HEK293 (cell line): Measurements from ENCODE around the gene ATXN7.

Experiments used
- BCL11A ChIP-seq: fragments of 450-650 bp; formaldehyde crosslinking; IDR thresholded peaks from 2 replicates; pipeline ENCODE4 v1.5.1; 2016; ENCODE audit warnings: low read depth, missing biosample characterization, missing genetic modification characterization
- GLIS1 ChIP-seq: fragments of 450-650 bp; formaldehyde crosslinking; IDR thresholded peaks from 2 replicates; pipeline ENCODE4 v1.5.1; 2016; ENCODE audit warnings: missing biosample characterization, missing genetic modification characterization
- KLF10 ChIP-seq: fragments of 450-650 bp; IDR thresholded peaks from 2 replicates; pipeline ENCODE4 v1.5.1; 2018; ENCODE audit warnings: missing biosample characterization, mild to moderate bottlenecking, missing genetic modification characterization
- MZF1 ChIP-seq: fragments of 450-650 bp; formaldehyde crosslinking; IDR thresholded peaks from 2 replicates; pipeline ENCODE4 v1.5.1; 2017; ENCODE audit warnings: missing biosample characterization, missing genetic modification characterization, borderline replicate concordance
- OVOL3 ChIP-seq: fragments of 450-650 bp; formaldehyde crosslinking; IDR thresholded peaks from 2 replicates; pipeline ENCODE4 v1.5.1; 2016; ENCODE audit warnings: missing biosample characterization, missing genetic modification characterization
- SALL2 ChIP-seq: fragments of 450-650 bp; formaldehyde crosslinking; IDR thresholded peaks from 2 replicates; pipeline ENCODE4 v1.5.0; 2017; ENCODE audit warnings: missing biosample characterization, mild to moderate bottlenecking, missing genetic modification characterization, borderline replicate concordance
- SCRT1 ChIP-seq: fragments of 450-650 bp; formaldehyde crosslinking; IDR thresholded peaks from 2 replicates; pipeline ENCODE4 v1.5.1; 2016; ENCODE audit warnings: missing biosample characterization, missing genetic modification characterization, borderline replicate concordance
- WT1 ChIP-seq: fragments of 450-650 bp; formaldehyde crosslinking; IDR thresholded peaks from 2 replicates; pipeline ENCODE4 v1.5.1; 2016; ENCODE audit warnings: missing biosample characterization, missing genetic modification characterization
- ZBTB8A ChIP-seq: fragments of 450-650 bp; formaldehyde crosslinking; IDR thresholded peaks from 2 replicates; pipeline ENCODE4 v1.5.1; 2016; ENCODE audit warnings: missing biosample characterization, missing genetic modification characterization
- ZNF132 ChIP-seq: fragments of 450-650 bp; formaldehyde crosslinking; IDR thresholded peaks from 2 replicates; pipeline ENCODE4 v1.5.1; 2017; ENCODE audit warnings: missing biosample characterization, missing genetic modification characterization, borderline replicate concordance
- ZNF146 ChIP-seq: fragments of 450-650 bp; formaldehyde crosslinking; IDR thresholded peaks from 2 replicates; pipeline ENCODE4 v1.5.1; 2016; ENCODE audit warnings: missing biosample characterization, missing genetic modification characterization
- ZNF174 ChIP-seq: fragments of 450-650 bp; formaldehyde crosslinking; IDR thresholded peaks from 2 replicates; pipeline ENCODE4 v1.5.0; 2017; ENCODE audit warnings: missing biosample characterization, mild to moderate bottlenecking, missing genetic modification characterization
- ZNF175 ChIP-seq: fragments of 450-650 bp; formaldehyde crosslinking; IDR thresholded peaks from 2 replicates; pipeline ENCODE4 v1.5.1; 2016; ENCODE audit warnings: missing biosample characterization, missing genetic modification characterization
- ZNF19 ChIP-seq: fragments of 450-650 bp; formaldehyde crosslinking; IDR thresholded peaks from 2 replicates; pipeline ENCODE4; 2016; ENCODE audit warnings: missing biosample characterization, missing genetic modification characterization, low read depth
- ZNF2 ChIP-seq: fragments of 450-650 bp; formaldehyde crosslinking; IDR thresholded peaks from 2 replicates; pipeline ENCODE4 v1.5.1; 2016; ENCODE audit warnings: missing biosample characterization, missing genetic modification characterization
- ZNF248 ChIP-seq: fragments of 450-650 bp; formaldehyde crosslinking; IDR thresholded peaks from 2 replicates; pipeline ENCODE4 v1.5.1; 2017; ENCODE audit warnings: missing biosample characterization, missing genetic modification characterization
- ZNF324 ChIP-seq: fragments of 450-650 bp; formaldehyde crosslinking; IDR thresholded peaks from 2 replicates; pipeline ENCODE4 v1.5.1; 2016; ENCODE audit warnings: missing biosample characterization, missing genetic modification characterization
- ZNF341 ChIP-seq: fragments of 450-650 bp; formaldehyde crosslinking; IDR thresholded peaks from 2 replicates; pipeline ENCODE4; 2016; ENCODE audit warnings: low read depth, missing biosample characterization, missing genetic modification characterization
- ZNF37A ChIP-seq: fragments of 450-650 bp; IDR thresholded peaks from 2 replicates; pipeline ENCODE4 v1.5.1; 2018; ENCODE audit warnings: missing biosample characterization, missing genetic modification characterization
- ZNF404 ChIP-seq: fragments of 450-650 bp; formaldehyde crosslinking; IDR thresholded peaks from 2 replicates; pipeline ENCODE4 v1.5.1; 2017; ENCODE audit warnings: missing biosample characterization, missing genetic modification characterization
- ZNF423 ChIP-seq: fragments of 450-650 bp; formaldehyde crosslinking; IDR thresholded peaks from 2 replicates; pipeline ENCODE4 v1.5.1; 2016; ENCODE audit warnings: missing biosample characterization, missing genetic modification characterization
- ZNF48 ChIP-seq: fragments of 450-650 bp; formaldehyde crosslinking; IDR thresholded peaks from 2 replicates; pipeline ENCODE4 v1.5.1; 2016; ENCODE audit warnings: missing biosample characterization, missing genetic modification characterization
- ZNF544 ChIP-seq: fragments of 450-650 bp; formaldehyde crosslinking; IDR thresholded peaks from 2 replicates; pipeline ENCODE4 v1.5.0; 2017; ENCODE audit warnings: missing biosample characterization, missing genetic modification characterization
- ZNF561 ChIP-seq: fragments of 450-650 bp; IDR thresholded peaks from 2 replicates; pipeline ENCODE4 v1.5.1; 2018; ENCODE audit warnings: missing biosample characterization, missing genetic modification characterization, borderline replicate concordance
- ZNF596 ChIP-seq: fragments of 450-650 bp; IDR thresholded peaks from 2 replicates; pipeline ENCODE4 v1.5.0; 2018; ENCODE audit warnings: missing biosample characterization, mild to moderate bottlenecking, missing genetic modification characterization, moderate library complexity
- ZNF600 ChIP-seq: fragments of 450-650 bp; formaldehyde crosslinking; IDR thresholded peaks from 2 replicates; pipeline ENCODE4 v1.5.1; 2016; ENCODE audit warnings: missing biosample characterization, missing genetic modification characterization
- ZNF610 ChIP-seq: fragments of 450-650 bp; formaldehyde crosslinking; IDR thresholded peaks from 2 replicates; pipeline ENCODE4 v1.5.1; 2016; ENCODE audit warnings: missing biosample characterization, missing genetic modification characterization, borderline replicate concordance
- ZNF623 ChIP-seq: fragments of 450-650 bp; formaldehyde crosslinking; IDR thresholded peaks from 2 replicates; pipeline ENCODE4 v1.5.1; 2016; ENCODE audit warnings: missing biosample characterization, missing genetic modification characterization
- ZNF629 ChIP-seq: fragments of 450-650 bp; formaldehyde crosslinking; IDR thresholded peaks from 2 replicates; pipeline ENCODE4 v1.5.1; 2017; ENCODE audit warnings: missing biosample characterization, missing genetic modification characterization
- ZNF670 ChIP-seq: fragments of 450-650 bp; formaldehyde crosslinking; IDR thresholded peaks from 2 replicates; pipeline ENCODE4 v1.5.1; 2016; ENCODE audit warnings: missing biosample characterization, missing genetic modification characterization, low read depth
- ZNF692 ChIP-seq: fragments of 450-650 bp; formaldehyde crosslinking; IDR thresholded peaks from 2 replicates; pipeline ENCODE4 v1.5.1; 2016; ENCODE audit warnings: missing biosample characterization, missing genetic modification characterization
- ZNF785 ChIP-seq: fragments of 450-650 bp; formaldehyde crosslinking; IDR thresholded peaks from 2 replicates; pipeline ENCODE4 v1.5.1; 2016; ENCODE audit warnings: missing biosample characterization, missing genetic modification characterization
- ZNF830 ChIP-seq: fragments of 450-650 bp; IDR thresholded peaks from 2 replicates; pipeline ENCODE4 v1.5.0; 2018; ENCODE audit warnings: missing biosample characterization, missing genetic modification characterization, low read depth, mild to moderate bottlenecking, moderate library complexity
- ZSCAN18 ChIP-seq: fragments of 450-650 bp; formaldehyde crosslinking; IDR thresholded peaks from 2 replicates; pipeline ENCODE4 v1.5.1; 2016; ENCODE audit warnings: missing biosample characterization, missing genetic modification characterization
- ZXDB ChIP-seq: fragments of 450-650 bp; formaldehyde crosslinking; IDR thresholded peaks from 2 replicates; pipeline ENCODE4 v1.5.1; 2016; ENCODE audit warnings: missing biosample characterization, missing genetic modification characterization
- TF ChIP-seq, protein P1 (sequence below): fragments of 450-650 bp; IDR thresholded peaks from 2 replicates; pipeline ENCODE4 v1.5.1; 2018; ENCODE audit warnings: missing biosample characterization, mild to moderate bottlenecking, missing genetic modification characterization
- TF ChIP-seq, protein P2 (sequence below): sonication (generic); formaldehyde crosslinking; IDR thresholded peaks from 2 replicates; pipeline ENCODE4 v1.8.1; 2022; ENCODE audit warnings: mild to moderate bottlenecking, moderate library complexity, missing genetic modification reagents

The ATXN7 gene

DNA sequence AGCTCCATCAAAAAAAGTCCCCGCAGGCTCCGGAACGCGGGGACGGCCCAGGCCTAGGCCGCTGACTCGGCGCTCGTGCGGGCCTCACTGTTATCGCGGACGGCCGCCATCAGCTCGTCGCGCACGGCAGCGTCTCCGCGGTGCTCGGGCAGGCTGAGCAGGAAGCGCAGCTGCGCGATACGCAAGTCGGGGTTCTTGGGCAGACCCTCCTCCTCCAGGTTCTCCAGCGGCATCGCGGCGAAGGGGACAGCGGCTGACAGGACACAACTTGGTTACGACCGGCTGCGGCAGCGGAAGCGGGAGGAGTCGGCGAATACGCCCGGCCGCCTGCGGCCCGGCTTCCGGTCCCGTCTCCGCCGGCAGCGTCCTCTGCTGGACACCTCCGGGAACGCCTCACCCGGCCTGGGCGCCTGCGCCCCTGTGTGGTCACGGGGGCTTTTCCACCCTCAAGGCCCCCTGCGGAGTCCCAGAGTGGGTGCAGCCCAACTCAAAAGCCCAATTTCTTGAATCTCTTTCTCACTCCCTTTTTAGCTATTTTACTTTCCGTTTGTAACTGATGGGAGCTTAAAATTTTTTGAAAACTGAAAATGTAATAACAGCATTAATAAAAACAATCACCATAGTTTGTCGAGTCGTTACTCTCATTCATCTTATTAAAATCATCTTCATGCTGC lies 159.7 kb downstream of the ATXN7 start, which contains the start of gene PSMD6 (continued):
- TF ChIP-seq ZNF37A (tag by site-specific recombination) (no peak), ZNF544 (tag by site-specific recombination) (no peak), ZNF174 (no peak), ZNF785 (tag by site-specific recombination) (no peak), KLF10 (tag by site-specific recombination) (peak; percentile 18; the same call in 1 of the 2 replicates), ZNF341 (tag by site-specific recombination) (no peak), ZNF175 (no peak), ZNF623 (tag by site-specific recombination) (no peak), OVOL3 (peak; percentile 32; the same call in 1 of the 2 replicates), ZNF248 (tag by site-specific recombination) (no peak), ZNF629 (tag by site-specific recombination) (peak; percentile 73), ZNF830 (tag by site-specific recombination) (no peak), SALL2 (no peak), GLIS1 (tag by site-specific recombination) (peak; percentile 87), ZXDB (tag by site-specific recombination) (peak; percentile 80), MZF1 (tag by site-specific recombination) (no peak), ZNF423 (peak; percentile 79; the same call in 1 of the 2 replicates), BCL11A (tag by site-specific recombination) (no peak), ZBTB8A (peak; percentile 74), ZNF404 (no peak), ZNF19 (tag by site-specific recombination) (no peak), ZNF596 (tag by site-specific recombination) (no peak), ZNF561 (tag by site-specific recombination) (peak; percentile 27; the same call in 1 of the 2 replicates), ZNF2 (tag by site-specific recombination) (peak; percentile 83), ZNF692 (tag by site-specific recombination) (peak; percentile 74; the same call in 1 of the 2 replicates), ZNF610 (tag by site-specific recombination) (peak; percentile 58; the same call in 1 of the 2 replicates), SCRT1 (tag by site-specific recombination) (no peak), ZNF670 (tag by site-specific recombination) (no peak), ZSCAN18 (no peak), ZNF324 (tag by site-specific recombination) (peak; percentile 56; the same call in 1 of the 2 replicates), WT1 (tag by site-specific recombination) (peak; percentile 23; the same call in 1 of the 2 replicates), ZNF48 (no peak), ZNF146 (peak; percentile 32; the same call in 1 of the 2 replicates), ZNF600 (tag by site-specific recombination) (peak; percentile 91), ZNF132 (no peak)
- TF ChIP-seq, protein P1, sequence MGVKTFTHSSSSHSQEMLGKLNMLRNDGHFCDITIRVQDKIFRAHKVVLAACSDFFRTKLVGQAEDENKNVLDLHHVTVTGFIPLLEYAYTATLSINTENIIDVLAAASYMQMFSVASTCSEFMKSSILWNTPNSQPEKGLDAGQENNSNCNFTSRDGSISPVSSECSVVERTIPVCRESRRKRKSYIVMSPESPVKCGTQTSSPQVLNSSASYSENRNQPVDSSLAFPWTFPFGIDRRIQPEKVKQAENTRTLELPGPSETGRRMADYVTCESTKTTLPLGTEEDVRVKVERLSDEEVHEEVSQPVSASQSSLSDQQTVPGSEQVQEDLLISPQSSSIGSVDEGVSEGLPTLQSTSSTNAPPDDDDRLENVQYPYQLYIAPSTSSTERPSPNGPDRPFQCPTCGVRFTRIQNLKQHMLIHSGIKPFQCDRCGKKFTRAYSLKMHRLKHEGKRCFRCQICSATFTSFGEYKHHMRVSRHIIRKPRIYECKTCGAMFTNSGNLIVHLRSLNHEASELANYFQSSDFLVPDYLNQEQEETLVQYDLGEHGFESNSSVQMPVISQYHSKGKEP (tag by site-specific recombination), result peak; percentile 12; the same call in 1 of the 2 replicates
- TF ChIP-seq, protein P2, sequence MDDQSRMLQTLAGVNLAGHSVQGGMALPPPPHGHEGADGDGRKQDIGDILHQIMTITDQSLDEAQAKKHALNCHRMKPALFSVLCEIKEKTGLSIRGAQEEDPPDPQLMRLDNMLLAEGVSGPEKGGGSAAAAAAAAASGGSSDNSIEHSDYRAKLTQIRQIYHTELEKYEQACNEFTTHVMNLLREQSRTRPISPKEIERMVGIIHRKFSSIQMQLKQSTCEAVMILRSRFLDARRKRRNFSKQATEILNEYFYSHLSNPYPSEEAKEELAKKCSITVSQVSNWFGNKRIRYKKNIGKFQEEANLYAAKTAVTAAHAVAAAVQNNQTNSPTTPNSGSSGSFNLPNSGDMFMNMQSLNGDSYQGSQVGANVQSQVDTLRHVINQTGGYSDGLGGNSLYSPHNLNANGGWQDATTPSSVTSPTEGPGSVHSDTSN, result peak; percentile 78
